Omental fat pad (tissue), 4 donors: ENCODE results near the gene KLHL29. TPM values are rescaled to one million over a fixed set of nuclear protein-coding genes. Genes with fewer than 3 reads are reported as not detected.

ENCODE experiments used
- ATAC-seq: fragments of 150-250 bp; one replicate; pipeline ENCODE4 v1.9.1; 2016; ENCODE audit warnings: mild to moderate bottlenecking, moderate library complexity; ENCODE audit not compliant: low FRiP score
- DNase-seq: peaks from one replicate; pipeline ENCODE4 v3.0.0-alpha.2; 2019; ENCODE audit warnings: low spot score
- CTCF ChIP-seq, 3 donors: fragments of 450-650 bp; IDR thresholded peaks; one replicate each; pipeline ENCODE4 v1.5.1; 2016 to 2017; ENCODE audit warnings: antibody characterized with exemption in 3 of 3, mild to moderate bottlenecking in 3 of 3, moderate library complexity in 2 of 3
- total RNA-seq, 4 donors: library from RNA; depleted of rRNA; stranded (reverse); fragments of >200 nt; gene quantifications; one replicate each; pipeline ENCODE4 v1.1.0, GENCODE V29; 2016

The KLHL29 gene
- total RNA-seq, 4 donors from 2014 or later, result 4.0 to 19.5 (median 12.7) TPM

GRCh38 chr2:23412556-23413155 lies 27.7 kb downstream of the KLHL29 start:
- DNase-seq (no peak), ATAC-seq (no peak)
- no peak for TF ChIP-seq CTCF (IDR thresholded peaks at IDR 0.05)

GRCh38 chr2:23413641-23414040 lies 28.7 kb downstream of the KLHL29 start:
- no peak for DNase-seq
- TF ChIP-seq CTCF (IDR thresholded peaks at IDR 0.05), result no peak
- no peak for ATAC-seq

GRCh38 chr2:23414106-23414505 lies 29.1 kb downstream of the KLHL29 start:
- DNase-seq (no peak), ATAC-seq (no peak)
- TF ChIP-seq CTCF (IDR thresholded peaks at IDR 0.05), result no peak

GRCh38 chr2:23414871-23415270 lies 29.9 kb downstream of the KLHL29 start:
- no peak for ATAC-seq
- DNase-seq, result no peak
- TF ChIP-seq CTCF (IDR thresholded peaks at IDR 0.05), result no peak

- no peak for ATAC-seq
Measured at GRCh38 chr2:23417310-23417709, 32.3 kb downstream of the KLHL29 start.

GRCh38 chr2:23418056-23418455 lies 33.1 kb downstream of the KLHL29 start:
- DNase-seq (no peak), ATAC-seq (no peak)
- no peak for TF ChIP-seq CTCF (IDR thresholded peaks at IDR 0.05)

More at GRCh38 chr2:23417310-23417709, 32.3 kb downstream of the KLHL29 start:
- no peak for DNase-seq
- no peak for TF ChIP-seq CTCF (IDR thresholded peaks at IDR 0.05)

GRCh38 chr2:23418461-23418911 lies 33.5 kb downstream of the KLHL29 start:
- peak; percentile 84 for ATAC-seq
- no peak for DNase-seq
- TF ChIP-seq CTCF (IDR thresholded peaks at IDR 0.05), result no peak
